ENCODE data around the gene TSPO2. TPM values are rescaled to one million over a fixed set of nuclear protein-coding genes. Genes with fewer than 3 reads are reported as not detected.
A peak's percentile ranks its signal among the peaks of the same experiment; 100 is the strongest.

The TSPO2 gene
- total RNA-seq, 6 experiments from 2014 or later: 0.22 to 0.86 (median 0.52) TPM

GRCh38 chr6:41033776-41034175 is 8.5 kb upstream of the TSPO2 start:
- Histone ChIP-seq H3K9me3 (no peaks in the 10 kb centered on the region), H3K27ac (no peak overlapping the region), H3K4me1 (peaks cover 0 to 35% (median 12%) of the 10 kb centered on the region in 4 donors), H3K27me3 (no peaks in the 10 kb centered on the region), H3K36me3 (peaks cover 0 to 37% (median 2%) of the 10 kb centered on the region in 4 donors), H3K4me3 (no peak overlapping the region)
- 80% methylated on average over 1 of the region's 13 CpGs for WGBS (ENCODE audit: insufficient coverage, low coverage, low lambda C conversion rate, missing lambda C conversion rate)
- intact Hi-C loops (cut with DNase I): no loop called here
- ATAC-seq (no peak), DNase-seq (no peak)
- TF ChIP-seq POLR2A (IDR thresholded peaks at IDR 0.05) (no peak), CTCF (IDR thresholded peaks at IDR 0.05) (no peak)

- Histone ChIP-seq H3K36me3 (peaks cover 0 to 36% (median 2%) of the 10 kb centered on the region in 4 donors), H3K27me3 (no peaks in the 10 kb centered on the region), H3K4me1 (peaks cover 0 to 58% (median 18%) of the 10 kb centered on the region in 4 donors), H3K27ac (no peak overlapping the region), H3K9me3 (no peaks in the 10 kb centered on the region), H3K4me3 (no peak overlapping the region)
- intact Hi-C loops (cut with DNase I): no loop called here
- WGBS (ENCODE audit: insufficient coverage, low coverage, low lambda C conversion rate, missing lambda C conversion rate): 44% methylated on average over 3 of the region's 3 CpGs
- TF ChIP-seq CTCF (IDR thresholded peaks at IDR 0.05): no peak
- no peak for TF ChIP-seq POLR2A (IDR thresholded peaks at IDR 0.05)
- ATAC-seq (peak in 2 of 4 donors; percentile 6 to 16), DNase-seq (no peak)
Observed at GRCh38 chr6:41036186-41036585, 6.1 kb upstream of the TSPO2 start.

GRCh38 chr6:41036601-41037000 is 5.7 kb upstream of the TSPO2 start:
- Histone ChIP-seq H3K9me3 (no peaks in the 10 kb centered on the region), H3K36me3 (peaks cover 0 to 31% (median 2%) of the 10 kb centered on the region in 4 donors), H3K27ac (no peak overlapping the region), H3K4me3 (peak overlapping the region in 1 of 3 donors; percentile 65), H3K27me3 (no peaks in the 10 kb centered on the region), H3K4me1 (peaks cover 0 to 62% (median 18%) of the 10 kb centered on the region in 4 donors)
- TF ChIP-seq POLR2A (IDR thresholded peaks at IDR 0.05) (no peak), CTCF (IDR thresholded peaks at IDR 0.05) (no peak)
- 80% methylated on average over 2 of the region's 2 CpGs for WGBS (ENCODE audit: insufficient coverage, low coverage, low lambda C conversion rate, missing lambda C conversion rate)
- DNase-seq (no peak), ATAC-seq (no peak)
- intact Hi-C loops (cut with DNase I): no loop called here

- TF ChIP-seq POLR2A (IDR thresholded peaks at IDR 0.05) (no peak), CTCF (IDR thresholded peaks at IDR 0.05) (no peak)
- intact Hi-C loops (cut with DNase I): no loop called here
- H3K27me3 ChIP-seq: no peaks in the 10 kb centered on the region
- no peak overlapping the region for H3K27ac ChIP-seq
- WGBS (ENCODE audit: insufficient coverage, low coverage, low lambda C conversion rate, missing lambda C conversion rate): 84% methylated on average over 11 of the region's 13 CpGs
- peaks cover 0 to 25% (median 2%) of the 10 kb centered on the region in 4 donors for H3K36me3 ChIP-seq
- no peak for DNase-seq
- no peaks in the 10 kb centered on the region for H3K9me3 ChIP-seq
- no peak for ATAC-seq
- peak overlapping the region in 2 of 3 donors; percentile 65 to 69 for H3K4me3 ChIP-seq
- H3K4me1 ChIP-seq: peaks cover 0 to 62% (median 18%) of the 10 kb centered on the region in 4 donors
Observed at GRCh38 chr6:41037107-41037900, 5.0 kb upstream of the TSPO2 start.
